GM10266 (cell line): ENCODE results near the gene CAPNS1.
"Not testable (repeated sequence)": the region's sequence is repeated elsewhere in the genome, so short reads cannot be mapped to it uniquely, and the experiment has no call there.

Experiments
- DNase-seq: peaks from one replicate; pipeline ENCODE4 v3.0.0; 2012; ENCODE audit errors: extremely low spot score
- CTCF ChIP-seq: IDR thresholded peaks from 2 replicates; pipeline ENCODE4 v1.5.1; 2012; ENCODE audit warnings: mild to moderate bottlenecking, low read depth; ENCODE audit not compliant: control insufficient read depth, insufficient read depth; ENCODE audit errors: missing control alignments

The CAPNS1 gene

GRCh38 chr19:36152352-36153091 is 12.7 kb downstream of the CAPNS1 start, which contains the start of gene COX7A1:
Gene COX7A1, minus strand, starts transcription at chr19:36152447. Its CDS starts 40 bp downstream, at chr19:36152407.
- no peak for DNase-seq
- no peak for TF ChIP-seq CTCF

- no peak for DNase-seq
- no peak for TF ChIP-seq CTCF
These were observed 13.3 kb downstream of the CAPNS1 start for GRCh38 chr19:36153126-36153525.

- no peak for TF ChIP-seq CTCF
- no peak for DNase-seq
These were observed 21.1 kb downstream of the CAPNS1 start for GRCh38 chr19:36160821-36161596.

GRCh38 chr19:36163813-36164212 is 23.9 kb downstream of the CAPNS1 start:
- DNase-seq, result no peak
- TF ChIP-seq CTCF, result no peak

- DNase-seq, result no peak
- TF ChIP-seq CTCF, result no peak
These were observed 29.4 kb downstream of the CAPNS1 start for GRCh38 chr19:36169084-36169760.

- TF ChIP-seq CTCF, result no peak
- no peak for DNase-seq
These were observed 33.0 kb downstream of the CAPNS1 start for GRCh38 chr19:36172852-36173251.

- not testable (repeated sequence) for DNase-seq
These were observed 34.0 kb downstream of the CAPNS1 start for GRCh38 chr19:36173846-36174245.

GRCh38 chr19:36179077-36179476 is 39.2 kb downstream of the CAPNS1 start:
- not testable (repeated sequence) for DNase-seq
